Panc1 (cell line): ENCODE results near the gene G6PC3.

Experiments
- POLR2AphosphoS5 ChIP-seq: IDR thresholded peaks from 2 replicates; pipeline ENCODE4 v1.6.1; 2012; ENCODE audit warnings: mild to moderate bottlenecking, low read depth, low read length, moderate library complexity
- TF ChIP-seq, protein P1 (sequence below): fragments of 450-650 bp; IDR thresholded peaks from 2 replicates; pipeline ENCODE4 v1.5.1; 2017; ENCODE audit warnings: mild to moderate bottlenecking

DNA sequence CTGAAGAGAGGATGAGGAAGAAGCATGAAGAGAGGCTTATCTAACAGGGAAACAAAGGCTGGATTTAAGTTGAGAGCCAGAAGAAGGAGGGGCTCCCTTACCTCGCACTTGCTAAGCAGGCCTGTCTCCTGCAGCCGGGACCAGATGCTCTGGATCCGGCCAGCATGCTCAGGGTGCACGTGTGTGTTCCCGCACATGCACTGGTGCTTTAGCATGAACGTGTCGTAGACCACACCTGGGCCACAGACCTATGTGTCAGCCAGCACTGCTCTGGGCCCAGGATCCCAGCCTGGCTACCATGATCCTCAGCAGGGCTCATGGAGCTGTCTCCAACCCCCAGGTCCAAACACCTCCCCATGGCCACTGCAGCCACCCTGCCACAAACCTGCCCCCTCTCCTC lies 14.4 kb downstream of the G6PC3 start:
- TF ChIP-seq POLR2AphosphoS5: no peak
- TF ChIP-seq, protein P1, sequence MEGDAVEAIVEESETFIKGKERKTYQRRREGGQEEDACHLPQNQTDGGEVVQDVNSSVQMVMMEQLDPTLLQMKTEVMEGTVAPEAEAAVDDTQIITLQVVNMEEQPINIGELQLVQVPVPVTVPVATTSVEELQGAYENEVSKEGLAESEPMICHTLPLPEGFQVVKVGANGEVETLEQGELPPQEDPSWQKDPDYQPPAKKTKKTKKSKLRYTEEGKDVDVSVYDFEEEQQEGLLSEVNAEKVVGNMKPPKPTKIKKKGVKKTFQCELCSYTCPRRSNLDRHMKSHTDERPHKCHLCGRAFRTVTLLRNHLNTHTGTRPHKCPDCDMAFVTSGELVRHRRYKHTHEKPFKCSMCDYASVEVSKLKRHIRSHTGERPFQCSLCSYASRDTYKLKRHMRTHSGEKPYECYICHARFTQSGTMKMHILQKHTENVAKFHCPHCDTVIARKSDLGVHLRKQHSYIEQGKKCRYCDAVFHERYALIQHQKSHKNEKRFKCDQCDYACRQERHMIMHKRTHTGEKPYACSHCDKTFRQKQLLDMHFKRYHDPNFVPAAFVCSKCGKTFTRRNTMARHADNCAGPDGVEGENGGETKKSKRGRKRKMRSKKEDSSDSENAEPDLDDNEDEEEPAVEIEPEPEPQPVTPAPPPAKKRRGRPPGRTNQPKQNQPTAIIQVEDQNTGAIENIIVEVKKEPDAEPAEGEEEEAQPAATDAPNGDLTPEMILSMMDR: no peak
